IPS-18c (cell line): ENCODE measurements around the gene DNASE1L1.

Experiments used
- H3K4me3 ChIP-seq: 2 replicates; pipeline ENCODE4 v1.7.0; 2013; ENCODE audit warnings: low read depth, mild to moderate bottlenecking, low read length, moderate library complexity; ENCODE audit not compliant: insufficient read depth
- H3K9me3 ChIP-seq: one replicate; pipeline ENCODE4 v1.6.1; 2013; ENCODE audit warnings: mild to moderate bottlenecking, low read length, moderate library complexity; ENCODE audit not compliant: control insufficient read depth, insufficient read depth

The DNASE1L1 gene

DNA sequence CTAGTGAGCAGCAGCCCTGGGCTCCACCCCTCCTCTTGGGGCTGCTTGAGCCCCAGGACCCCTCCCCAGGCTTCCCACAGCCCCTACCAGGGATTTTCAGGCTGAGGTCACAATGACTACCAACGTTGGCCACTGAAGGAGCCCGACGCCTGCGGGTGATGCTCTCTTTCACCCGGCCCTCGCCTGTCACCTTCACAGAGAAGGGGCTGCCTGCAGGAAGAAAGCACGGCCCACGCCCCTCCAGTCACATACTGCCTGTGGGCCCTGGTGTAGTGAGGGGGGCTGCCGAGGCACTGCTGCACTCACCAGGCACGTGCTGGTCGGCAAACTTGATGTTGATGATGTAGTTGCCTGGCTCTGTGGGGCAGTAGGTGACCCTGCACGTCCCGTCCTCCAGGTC is 56.6 kb downstream of the DNASE1L1 start:
- no peak overlapping the region for H3K4me3 ChIP-seq
- peaks cover 27% of the 10 kb centered on the region for H3K9me3 ChIP-seq

DNA sequence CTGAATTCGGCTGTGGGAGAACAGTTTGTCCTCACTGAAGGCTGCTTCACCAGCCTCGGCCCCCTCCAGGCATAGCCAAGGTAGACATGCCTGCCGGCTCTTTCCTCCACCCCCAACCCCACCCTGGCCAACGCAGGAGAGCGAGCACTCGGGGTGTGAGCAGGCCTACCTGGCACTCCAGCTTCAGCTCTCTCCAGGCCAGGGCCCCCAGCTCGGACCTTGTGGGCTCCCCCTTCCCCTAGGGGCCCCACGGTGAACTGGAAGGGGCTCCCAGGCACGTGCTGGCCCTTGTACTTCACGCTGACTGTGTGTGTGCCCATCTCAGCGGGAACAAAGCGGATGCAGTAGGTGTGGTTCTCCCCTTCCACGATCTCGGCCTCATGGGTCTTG is 57.0 kb downstream of the DNASE1L1 start:
- Histone ChIP-seq H3K9me3 (peaks cover 27% of the 10 kb centered on the region), H3K4me3 (no peak overlapping the region)
